GM12892 (cell line): ENCODE data around the gene MAT2A.

Experiments used
- POLR2A ChIP-seq: IDR thresholded peaks from 2 replicates; pipeline ENCODE4 v1.6.1; 2011; ENCODE audit warnings: low read depth, low read length, control low read depth
- POLR2AphosphoS5 ChIP-seq: IDR thresholded peaks from 2 replicates; pipeline ENCODE4 v1.6.1; 2011; ENCODE audit warnings: low read depth, low read length, control low read depth

DNA sequence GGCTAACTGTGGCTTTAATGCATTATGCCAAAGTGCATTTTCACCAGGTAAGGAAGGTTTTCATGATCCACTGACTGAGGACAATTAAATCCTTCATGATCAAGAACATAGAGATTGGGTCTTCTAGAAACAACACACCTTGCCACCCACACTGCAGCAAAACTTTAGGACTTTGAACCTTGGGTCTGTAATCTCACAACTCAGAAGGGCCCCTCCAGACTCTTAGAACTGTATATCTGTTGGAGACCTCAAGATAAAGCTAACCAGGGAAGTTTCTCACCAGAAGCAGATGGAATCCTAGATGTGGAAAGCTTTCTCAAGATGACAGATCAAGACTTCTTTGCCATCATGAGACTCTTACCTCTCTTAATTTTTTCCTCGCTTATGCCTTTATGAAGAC lies 42.5 kb upstream of the MAT2A start:
- TF ChIP-seq POLR2AphosphoS5 (no peak), POLR2A (no peak)
